Limb (tissue), 2 donors: ENCODE data around the gene ICAM1.
A peak's percentile ranks its signal among the peaks of the same experiment; 100 is the strongest.
"Not testable (repeated sequence)": the region's sequence is repeated elsewhere in the genome, so short reads cannot be mapped to it uniquely, and the experiment has no call there.

ENCODE experiments used
- DNase-seq, 2 donors: peaks; one replicate each; pipeline ENCODE4 v3.0.0-alpha.2; 2016; ENCODE audit errors: extremely low spot score in 2 of 2

ICAM1 gene

GRCh38 chr19:10270616-10271394 is at the start of gene ICAM1:
Gene ICAM1 (plus strand): TSS chr19:10271120. CDS start chr19:10271160, 40 bp downstream.
- DNase-seq, result peak in 1 of 2 donors; percentile 70

DNA sequence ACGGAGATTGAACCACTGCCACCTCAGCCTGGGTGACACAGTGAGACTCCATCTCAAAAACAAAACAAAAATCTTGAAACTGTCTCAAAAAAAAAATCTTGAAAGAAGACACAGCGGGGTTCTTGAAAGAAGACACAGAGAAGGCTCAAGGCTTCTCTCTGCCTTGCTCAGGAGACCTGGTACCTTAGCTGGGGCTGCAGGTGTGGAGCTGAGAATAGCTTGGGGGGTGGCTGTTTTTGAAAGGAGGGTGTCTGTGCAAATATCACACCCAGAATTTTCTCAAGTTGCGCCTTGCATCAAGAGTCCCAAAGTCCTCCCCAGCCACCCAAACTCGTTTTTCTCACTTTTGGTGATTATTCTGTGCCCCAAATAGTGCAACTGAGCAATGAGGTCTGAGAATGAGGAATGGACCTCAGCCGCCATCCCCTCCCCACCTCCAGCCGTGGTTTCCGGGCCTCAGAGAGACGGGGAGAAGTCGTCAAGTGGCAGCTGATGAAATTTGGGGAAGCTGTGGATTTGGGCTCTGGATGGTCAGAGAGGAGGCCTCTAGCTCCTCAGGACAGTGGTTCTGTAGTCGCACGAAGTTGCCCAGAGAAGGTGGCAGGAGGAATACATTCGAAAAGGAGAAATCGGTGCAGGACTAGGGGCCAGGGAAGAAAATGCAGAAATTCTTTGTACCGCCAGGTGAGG is 48.6 kb upstream of the ICAM1 start:
- DNase-seq, result no peak

DNA sequence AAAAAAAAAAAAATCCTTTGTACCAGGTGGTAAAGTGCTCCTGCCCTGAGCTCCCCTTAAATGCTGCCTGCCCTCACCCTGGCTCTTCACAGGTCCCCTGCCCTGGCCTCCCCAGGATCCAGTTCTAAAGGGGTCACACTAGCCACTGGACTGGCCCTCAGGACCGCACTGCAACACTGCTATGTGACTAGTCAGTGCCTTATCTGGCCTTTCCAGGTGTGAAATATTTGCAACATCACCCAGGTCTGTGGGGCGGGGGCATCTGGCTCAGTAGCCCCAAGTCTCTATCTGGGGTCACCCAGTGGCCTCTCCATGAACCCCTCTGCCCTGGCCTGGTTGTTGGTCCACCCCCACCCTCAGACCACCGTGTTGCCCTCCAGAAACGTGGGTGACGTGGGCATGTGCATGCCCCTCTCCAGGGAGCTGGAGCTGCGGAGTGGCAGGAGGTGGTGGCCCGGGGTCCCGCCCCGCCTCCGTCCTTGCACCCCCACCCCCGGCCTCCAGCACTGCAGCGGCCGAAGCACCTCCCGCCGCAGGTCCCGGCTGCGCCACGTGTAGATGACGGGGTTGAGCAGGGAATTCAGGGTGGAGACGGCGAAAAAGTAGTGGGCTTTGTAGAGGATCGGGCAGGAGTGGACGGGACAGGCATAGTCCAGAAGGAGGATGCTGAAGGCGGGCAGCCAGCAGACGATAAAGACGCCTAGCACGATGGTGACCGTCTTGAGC is 47.3 kb upstream of the ICAM1 start:
- DNase-seq, result no peak

DNA sequence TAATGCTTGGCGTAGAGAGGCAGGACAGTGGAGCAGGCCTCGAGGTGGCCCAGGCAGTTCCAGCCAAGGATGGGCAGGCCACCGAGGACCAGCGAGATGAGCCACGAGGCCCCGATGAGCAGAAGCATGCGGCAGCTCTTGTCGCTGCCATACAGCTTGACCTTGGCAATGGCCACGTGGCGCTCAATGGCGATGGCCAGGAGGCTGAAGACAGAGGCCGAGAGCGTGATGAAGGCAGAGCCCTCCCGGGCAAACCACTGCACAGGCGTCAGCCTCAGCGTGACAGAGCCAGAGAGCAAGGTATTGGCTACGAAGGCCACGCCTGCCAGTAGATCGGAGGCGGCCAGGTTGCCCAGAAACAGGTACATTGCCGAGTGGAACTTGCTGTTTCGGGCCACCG is 46.6 kb upstream of the ICAM1 start:
- no peak for DNase-seq

- no peak for DNase-seq
Measured at GRCh38 chr19:10226021-10226375, 44.9 kb upstream of the ICAM1 start.

DNA sequence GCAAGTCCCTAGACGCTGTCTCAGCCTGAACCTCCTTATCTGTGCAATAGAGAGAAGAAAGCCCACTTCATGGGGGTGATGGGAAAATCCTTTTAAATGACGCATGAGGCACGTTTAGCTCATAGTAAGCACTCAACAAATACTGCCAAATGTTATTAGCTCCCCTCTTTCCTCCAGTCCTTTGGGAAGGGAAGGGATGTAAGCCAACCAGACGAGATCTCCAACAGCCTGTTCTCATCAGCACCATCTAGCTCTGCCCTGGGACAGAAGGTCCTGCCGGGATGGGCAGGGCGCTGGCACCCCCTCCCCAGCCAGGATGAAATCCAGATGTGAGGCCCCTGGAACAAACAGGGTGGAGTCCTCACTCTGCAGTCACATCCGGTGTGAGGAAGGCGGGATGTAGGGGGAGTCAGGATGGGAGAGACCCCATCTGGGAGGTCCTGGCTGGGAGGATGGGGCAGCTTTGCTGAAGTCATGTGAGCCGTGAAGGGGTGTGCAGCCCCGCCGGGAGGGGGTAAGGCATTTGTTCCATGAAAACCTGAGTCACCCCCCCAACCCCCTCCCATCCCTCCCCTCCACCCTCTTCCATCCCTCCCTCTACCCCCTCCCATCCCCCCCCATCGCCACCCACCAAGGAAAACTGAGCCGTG is 44.4 kb upstream of the ICAM1 start:
- DNase-seq, result peak; percentile 85 to 91

- DNase-seq, result peak; percentile 65 to 72
Measured at GRCh38 chr19:10227026-10227971, 43.6 kb upstream of the ICAM1 start.

DNA sequence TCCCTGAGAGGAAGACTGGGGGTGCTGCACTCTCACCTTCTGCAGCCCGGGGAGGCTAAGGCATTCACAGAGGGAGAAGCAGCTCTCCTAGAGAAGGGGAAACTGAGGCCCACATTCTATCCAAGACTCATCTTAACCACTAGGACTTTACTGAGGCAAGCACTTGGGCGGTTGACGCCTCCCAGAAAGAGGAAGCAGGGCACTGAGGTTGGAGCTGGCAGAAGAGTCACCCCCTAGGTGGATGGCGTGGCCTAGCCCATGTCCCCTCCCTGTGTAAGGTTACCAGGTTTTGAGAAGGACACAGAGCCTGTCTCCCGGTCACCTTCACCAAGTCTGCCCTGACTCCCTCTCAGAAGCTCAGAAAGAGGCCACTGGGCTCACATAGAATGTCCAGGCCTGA is 42.5 kb upstream of the ICAM1 start:
- no peak for DNase-seq

GRCh38 chr19:10228920-10229319 is 42.0 kb upstream of the ICAM1 start:
- DNase-seq, result no peak

GRCh38 chr19:10230173-10230860 is 40.6 kb upstream of the ICAM1 start:
- peak; percentile 38 to 82 for DNase-seq

GRCh38 chr19:10230861-10231611 is 39.9 kb upstream of the ICAM1 start, which contains the start of gene S1PR2:
Gene S1PR2 (minus strand): TSS chr19:10231331. CDS start chr19:10224905, 6,426 bp downstream.
- DNase-seq, result peak; percentile 89 to 92

DNA sequence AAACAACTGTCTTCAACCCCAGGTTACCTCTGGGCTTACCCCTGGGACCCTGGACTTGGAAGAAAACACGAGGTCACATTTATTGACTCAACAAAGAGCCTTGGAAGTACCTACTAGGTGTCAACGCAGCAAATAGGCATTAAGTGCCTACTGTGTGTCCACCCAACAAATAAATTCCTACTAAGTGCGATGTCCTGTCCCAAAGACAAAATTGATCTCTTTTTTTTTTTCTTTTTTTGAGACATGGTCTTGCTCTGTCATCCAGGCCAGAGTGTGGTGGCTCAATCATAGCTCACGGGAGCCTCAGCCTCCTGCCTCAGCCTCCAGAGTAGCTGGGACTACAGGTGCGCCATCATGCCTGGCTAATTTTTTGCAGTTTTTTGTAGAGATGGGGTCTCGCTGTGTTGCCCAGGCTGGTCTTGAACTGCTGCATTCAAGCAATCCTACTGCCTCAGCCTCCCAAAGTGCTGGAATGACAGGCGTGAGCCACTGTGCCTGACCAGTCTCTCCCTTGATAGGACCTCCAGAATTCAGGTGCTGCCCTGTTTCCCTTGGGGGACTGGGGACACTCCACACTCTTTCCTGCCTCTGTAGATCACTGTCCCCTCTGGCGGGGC is 39.2 kb upstream of the ICAM1 start:
- no peak for DNase-seq

- no peak for DNase-seq
Measured at GRCh38 chr19:10233946-10234345, 37.0 kb upstream of the ICAM1 start.

GRCh38 chr19:10235003-10235402 is 35.9 kb upstream of the ICAM1 start:
- DNase-seq, result no peak

DNA sequence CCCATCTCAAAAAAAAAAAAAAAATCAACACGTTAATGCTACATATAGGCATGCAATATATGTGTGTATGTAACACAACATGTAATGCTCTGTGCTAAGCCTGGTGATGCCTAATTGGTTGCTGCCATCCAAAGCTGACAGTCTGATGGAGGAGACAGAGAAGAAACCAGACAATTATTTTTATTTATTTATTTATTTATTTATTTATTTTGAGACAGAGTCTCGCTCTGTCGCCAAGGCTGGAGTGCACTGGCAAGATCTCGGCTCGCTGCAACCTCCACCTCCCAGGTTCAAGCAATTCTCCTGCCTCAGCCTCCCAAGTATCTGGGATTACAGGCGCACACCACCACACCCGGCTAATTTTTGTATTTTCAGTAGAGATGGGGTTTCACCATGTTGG is 35.5 kb upstream of the ICAM1 start:
- DNase-seq, result not testable (repeated sequence)

DNA sequence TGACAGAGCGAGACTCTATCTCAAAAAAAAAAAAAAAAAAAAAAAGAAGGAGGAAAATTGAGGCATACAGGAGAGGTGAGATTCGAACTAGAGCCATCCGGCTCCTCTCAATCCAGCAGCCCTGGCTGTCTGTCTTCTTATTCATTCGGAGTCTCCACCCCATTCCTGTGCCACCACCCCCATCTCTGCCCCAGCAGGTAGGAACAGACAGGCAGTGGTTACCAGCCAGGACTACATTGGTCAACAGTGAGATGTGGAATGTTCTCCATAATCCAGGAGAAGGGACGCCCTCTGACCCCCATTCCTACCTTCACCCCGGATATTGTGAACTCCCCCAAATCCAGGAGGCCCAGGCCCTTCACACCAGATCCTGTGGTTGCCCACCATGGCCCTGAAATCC is 33.2 kb upstream of the ICAM1 start:
- DNase-seq, result no peak

GRCh38 chr19:10238172-10238783 is 32.6 kb upstream of the ICAM1 start:
- peak; percentile 72 to 82 for DNase-seq

DNA sequence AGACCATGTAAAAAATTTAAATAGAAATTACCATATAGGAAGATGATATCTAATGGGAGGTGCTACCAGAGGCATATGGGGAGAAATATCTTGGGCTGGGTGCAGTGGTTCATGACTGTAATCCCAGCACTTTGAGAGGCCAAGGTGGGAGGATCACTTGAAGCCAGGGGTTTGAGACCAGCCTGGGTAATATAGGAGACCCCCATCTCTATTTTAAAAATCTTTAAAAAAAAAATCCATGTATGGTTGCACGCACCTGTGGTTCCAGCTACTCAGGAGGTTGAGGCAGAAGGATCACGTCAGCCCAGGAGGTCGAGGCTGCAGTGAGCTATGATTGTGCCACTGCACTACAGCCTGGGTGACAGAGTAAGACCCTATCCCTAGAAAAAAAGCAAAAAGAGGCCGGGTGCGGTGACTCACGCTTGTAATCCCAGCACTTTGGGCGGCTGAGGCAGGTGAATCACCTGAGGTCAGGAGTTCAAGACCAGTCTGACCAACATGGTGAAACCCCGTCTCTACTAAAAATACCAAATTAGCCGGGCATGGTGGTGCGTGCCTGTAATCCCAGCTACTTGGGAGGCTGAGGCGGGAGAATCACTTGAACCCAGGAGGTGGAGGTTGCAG is 29.0 kb upstream of the ICAM1 start:
- DNase-seq, result not testable (repeated sequence)
